ENCODE data around the gene NAT16. TPM values are rescaled to one million over a fixed set of nuclear protein-coding genes. Genes with fewer than 3 reads are reported as not detected.

Gene NAT16
- total and polyA plus RNA-seq, 9 of the 15 experiments (the other 6 are each of a cell fraction or from before 2014, with no cell fraction given) = 0.04 TPM; not detected in 8

DNA sequence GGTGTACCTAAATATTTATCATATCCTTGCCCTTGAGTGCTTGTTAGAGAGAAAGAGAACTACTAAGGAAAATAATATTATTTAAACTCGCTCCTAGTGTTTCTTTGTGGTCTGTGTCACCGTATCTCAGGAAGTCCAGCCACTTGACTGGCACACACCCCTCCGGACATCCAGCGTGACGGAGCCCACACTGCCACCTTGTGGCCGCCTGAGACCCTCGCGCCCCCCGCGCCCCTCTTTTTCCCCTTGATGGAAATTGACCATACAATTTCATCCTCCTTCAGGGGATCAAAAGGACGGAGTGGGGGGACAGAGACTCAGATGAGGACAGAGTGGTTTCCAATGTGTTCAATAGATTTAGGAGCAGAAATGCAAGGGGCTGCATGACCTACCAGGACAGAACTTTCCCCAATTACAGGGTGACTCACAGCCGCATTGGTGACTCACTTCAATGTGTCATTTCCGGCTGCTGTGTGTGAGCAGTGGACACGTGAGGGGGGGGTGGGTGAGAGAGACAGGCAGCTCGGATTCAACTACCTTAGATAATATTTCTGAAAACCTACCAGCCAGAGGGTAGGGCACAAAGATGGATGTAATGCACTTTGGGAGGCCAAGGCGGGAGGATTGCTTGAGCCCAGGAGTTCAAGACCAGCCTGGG is 41.8 kb downstream of the NAT16 start (continued):
- TF ChIP-seq, protein P1, sequence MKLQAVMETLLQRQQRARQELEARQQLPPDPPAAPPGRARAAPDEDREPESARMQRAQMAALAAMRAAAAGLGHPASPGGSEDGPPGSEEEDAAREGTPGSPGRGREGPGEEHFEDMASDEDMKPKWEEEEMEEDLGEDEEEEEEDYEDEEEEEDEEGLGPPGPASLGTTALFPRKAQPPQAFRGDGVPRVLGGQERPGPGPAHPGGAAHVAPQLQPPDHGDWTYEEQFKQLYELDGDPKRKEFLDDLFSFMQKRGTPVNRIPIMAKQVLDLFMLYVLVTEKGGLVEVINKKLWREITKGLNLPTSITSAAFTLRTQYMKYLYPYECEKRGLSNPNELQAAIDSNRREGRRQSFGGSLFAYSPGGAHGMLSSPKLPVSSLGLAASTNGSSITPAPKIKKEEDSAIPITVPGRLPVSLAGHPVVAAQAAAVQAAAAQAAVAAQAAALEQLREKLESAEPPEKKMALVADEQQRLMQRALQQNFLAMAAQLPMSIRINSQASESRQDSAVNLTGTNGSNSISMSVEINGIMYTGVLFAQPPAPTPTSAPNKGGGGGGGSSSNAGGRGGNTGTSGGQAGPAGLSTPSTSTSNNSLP (IDR thresholded peaks at IDR 0.05; ENCODE audit: borderline replicate concordance, low read depth, low read length) = peak; percentile 75; the same call in 1 of the 2 replicates
- TF ChIP-seq HDAC1 (IDR thresholded peaks at IDR 0.05) (peak; percentile 6 to 87; a peak in 2 of 4 replicates), KDM5B (IDR thresholded peaks at IDR 0.05; ENCODE audit: insufficient replicate concordance, low read depth, low read length) (no peak), ILF3 (IDR thresholded peaks at IDR 0.05; ENCODE audit: borderline replicate concordance) (no peak), BMI1 (IDR thresholded peaks at IDR 0.05; ENCODE audit: low read length) (no peak), MAZ (CRISPR knock-in tag; conservative IDR thresholded peaks at IDR 0.05 in 1 of 2, IDR thresholded peaks at IDR 0.05 in 1 of 2) (peak; percentile 67 to 87; a peak in 3 of 4 replicates), HDGF (IDR thresholded peaks at IDR 0.05) (no peak), DDX20 (tag; IDR thresholded peaks at IDR 0.05; ENCODE audit: low read depth) (no peak), ETV6 (IDR thresholded peaks at IDR 0.05; ENCODE audit: borderline replicate concordance in 1 of 2, low read depth in 2 of 2, low read length in 1 of 2) (no peak), ETV6 (CRISPR knock-in tag; IDR thresholded peaks at IDR 0.05; ENCODE audit: borderline replicate concordance) (no peak), NFE2L1 (tag; IDR thresholded peaks at IDR 0.05; ENCODE audit: borderline replicate concordance, low read depth) (no peak), RHOXF2B (CRISPR knock-in tag; conservative IDR thresholded peaks at IDR 0.05) (no peak)
- TF ChIP-seq, protein P2, sequence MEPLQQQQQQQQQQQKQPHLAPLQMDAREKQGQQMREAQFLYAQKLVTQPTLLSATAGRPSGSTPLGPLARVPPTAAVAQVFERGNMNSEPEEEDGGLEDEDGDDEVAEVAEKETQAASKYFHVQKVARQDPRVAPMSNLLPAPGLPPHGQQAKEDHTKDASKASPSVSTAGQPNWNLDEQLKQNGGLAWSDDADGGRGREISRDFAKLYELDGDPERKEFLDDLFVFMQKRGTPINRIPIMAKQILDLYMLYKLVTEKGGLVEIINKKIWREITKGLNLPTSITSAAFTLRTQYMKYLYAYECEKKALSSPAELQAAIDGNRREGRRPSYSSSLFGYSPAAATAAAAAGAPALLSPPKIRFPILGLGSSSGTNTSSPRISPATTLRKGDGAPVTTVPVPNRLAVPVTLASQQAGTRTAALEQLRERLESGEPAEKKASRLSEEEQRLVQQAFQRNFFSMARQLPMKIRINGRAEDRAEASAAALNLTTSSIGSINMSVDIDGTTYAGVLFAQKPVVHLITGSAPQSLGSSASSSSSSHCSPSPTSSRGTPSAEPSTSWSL (CRISPR knock-in tag; IDR thresholded peaks at IDR 0.05; ENCODE audit: borderline replicate concordance) = no peak
- TF ChIP-seq, protein P3, sequence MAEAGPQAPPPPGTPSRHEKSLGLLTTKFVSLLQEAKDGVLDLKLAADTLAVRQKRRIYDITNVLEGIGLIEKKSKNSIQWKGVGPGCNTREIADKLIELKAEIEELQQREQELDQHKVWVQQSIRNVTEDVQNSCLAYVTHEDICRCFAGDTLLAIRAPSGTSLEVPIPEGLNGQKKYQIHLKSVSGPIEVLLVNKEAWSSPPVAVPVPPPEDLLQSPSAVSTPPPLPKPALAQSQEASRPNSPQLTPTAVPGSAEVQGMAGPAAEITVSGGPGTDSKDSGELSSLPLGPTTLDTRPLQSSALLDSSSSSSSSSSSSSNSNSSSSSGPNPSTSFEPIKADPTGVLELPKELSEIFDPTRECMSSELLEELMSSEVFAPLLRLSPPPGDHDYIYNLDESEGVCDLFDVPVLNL (CRISPR knock-in tag; IDR thresholded peaks at IDR 0.05; ENCODE audit: low read depth) = no peak
- TF ChIP-seq, protein P4, sequence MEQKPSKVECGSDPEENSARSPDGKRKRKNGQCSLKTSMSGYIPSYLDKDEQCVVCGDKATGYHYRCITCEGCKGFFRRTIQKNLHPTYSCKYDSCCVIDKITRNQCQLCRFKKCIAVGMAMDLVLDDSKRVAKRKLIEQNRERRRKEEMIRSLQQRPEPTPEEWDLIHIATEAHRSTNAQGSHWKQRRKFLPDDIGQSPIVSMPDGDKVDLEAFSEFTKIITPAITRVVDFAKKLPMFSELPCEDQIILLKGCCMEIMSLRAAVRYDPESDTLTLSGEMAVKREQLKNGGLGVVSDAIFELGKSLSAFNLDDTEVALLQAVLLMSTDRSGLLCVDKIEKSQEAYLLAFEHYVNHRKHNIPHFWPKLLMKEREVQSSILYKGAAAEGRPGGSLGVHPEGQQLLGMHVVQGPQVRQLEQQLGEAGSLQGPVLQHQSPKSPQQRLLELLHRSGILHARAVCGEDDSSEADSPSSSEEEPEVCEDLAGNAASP (IDR thresholded peaks at IDR 0.05) = no peak
- TF ChIP-seq, protein P5, sequence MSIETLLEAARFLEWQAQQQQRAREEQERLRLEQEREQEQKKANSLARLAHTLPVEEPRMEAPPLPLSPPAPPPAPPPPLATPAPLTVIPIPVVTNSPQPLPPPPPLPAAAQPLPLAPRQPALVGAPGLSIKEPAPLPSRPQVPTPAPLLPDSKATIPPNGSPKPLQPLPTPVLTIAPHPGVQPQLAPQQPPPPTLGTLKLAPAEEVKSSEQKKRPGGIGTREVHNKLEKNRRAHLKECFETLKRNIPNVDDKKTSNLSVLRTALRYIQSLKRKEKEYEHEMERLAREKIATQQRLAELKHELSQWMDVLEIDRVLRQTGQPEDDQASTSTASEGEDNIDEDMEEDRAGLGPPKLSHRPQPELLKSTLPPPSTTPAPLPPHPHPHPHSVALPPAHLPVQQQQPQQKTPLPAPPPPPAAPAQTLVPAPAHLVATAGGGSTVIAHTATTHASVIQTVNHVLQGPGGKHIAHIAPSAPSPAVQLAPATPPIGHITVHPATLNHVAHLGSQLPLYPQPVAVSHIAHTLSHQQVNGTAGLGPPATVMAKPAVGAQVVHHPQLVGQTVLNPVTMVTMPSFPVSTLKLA (conservative IDR thresholded peaks at IDR 0.05) = peak; percentile 92 to 95
- TF ChIP-seq, protein P6, sequence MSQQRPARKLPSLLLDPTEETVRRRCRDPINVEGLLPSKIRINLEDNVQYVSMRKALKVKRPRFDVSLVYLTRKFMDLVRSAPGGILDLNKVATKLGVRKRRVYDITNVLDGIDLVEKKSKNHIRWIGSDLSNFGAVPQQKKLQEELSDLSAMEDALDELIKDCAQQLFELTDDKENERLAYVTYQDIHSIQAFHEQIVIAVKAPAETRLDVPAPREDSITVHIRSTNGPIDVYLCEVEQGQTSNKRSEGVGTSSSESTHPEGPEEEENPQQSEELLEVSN (IDR thresholded peaks at IDR 0.05; ENCODE audit: borderline replicate concordance in 1 of 2, extremely low read depth in 1 of 2, insufficient read depth in 1 of 2, insufficient read length in 1 of 2, low read depth in 1 of 2, low read length in 1 of 2, poor library complexity in 1 of 2, severe bottlenecking in 1 of 2) = peak in 1 of 2 experiments; percentile 52
